ENCODE measurements around the gene BCR. TPM values are rescaled to one million over a fixed set of nuclear protein-coding genes. Genes with fewer than 3 reads are reported as not detected.

The BCR gene
- total RNA-seq, 1 donor, result 59.5 TPM

DNA sequence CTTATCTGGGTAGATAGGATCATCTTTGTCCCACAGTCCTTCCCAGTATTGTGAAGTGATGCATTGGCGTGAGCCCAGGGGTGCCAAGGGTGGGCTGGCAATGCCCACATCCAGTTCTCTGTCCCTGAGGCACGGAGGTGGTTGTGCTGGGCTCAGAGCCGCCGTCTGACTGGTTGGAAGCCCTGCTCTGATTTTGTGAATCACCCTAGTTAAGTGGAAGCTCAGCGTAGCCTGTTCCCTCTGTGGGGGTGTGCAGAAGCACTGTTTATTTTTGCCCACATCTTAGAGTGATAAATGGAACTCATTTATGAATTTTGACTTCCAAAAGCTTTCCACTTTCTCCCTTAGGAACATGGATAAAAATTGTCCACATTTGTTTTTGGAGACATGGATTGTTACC, 13.6 kb downstream of the BCR start:
- Histone ChIP-seq H3K4me1 (ENCODE audit: insufficient read depth, low read length) (no peaks in the 10 kb centered on the region), H3K4me3 (ENCODE audit: low read length) (no peak overlapping the region), H3K27me3 (ENCODE audit: insufficient read depth, low read length) (no peaks in the 10 kb centered on the region), H3K9me3 (ENCODE audit: low read depth, low read length) (no peaks in the 10 kb centered on the region)

DNA sequence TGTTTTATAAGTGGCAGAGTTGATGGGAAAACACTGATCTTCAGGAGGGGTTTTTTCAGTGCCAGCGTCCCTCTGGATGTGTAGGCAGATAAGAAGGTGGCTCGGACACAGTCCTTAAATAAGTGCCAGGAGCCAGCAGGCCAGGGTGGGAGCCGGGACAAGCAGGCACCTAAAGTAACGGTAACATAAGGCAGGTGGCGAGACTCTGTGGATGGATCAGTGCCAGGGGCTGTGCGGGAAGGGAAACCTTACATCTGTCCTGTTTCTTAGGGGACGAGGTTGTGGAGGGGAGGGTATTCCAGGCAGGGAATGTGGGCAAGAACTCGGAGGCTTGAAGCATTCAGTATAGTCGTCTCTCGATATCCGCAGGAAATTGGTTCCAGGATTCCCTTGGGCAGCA, 15.9 kb downstream of the BCR start:
- H3K27me3 ChIP-seq (ENCODE audit: insufficient read depth, low read length), result no peaks in the 10 kb centered on the region
- H3K4me3 ChIP-seq (ENCODE audit: low read length), result no peak overlapping the region
- H3K9me3 ChIP-seq (ENCODE audit: low read depth, low read length), result no peaks in the 10 kb centered on the region
- peaks cover 3% of the 10 kb centered on the region for H3K4me1 ChIP-seq (ENCODE audit: insufficient read depth, low read length)

DNA sequence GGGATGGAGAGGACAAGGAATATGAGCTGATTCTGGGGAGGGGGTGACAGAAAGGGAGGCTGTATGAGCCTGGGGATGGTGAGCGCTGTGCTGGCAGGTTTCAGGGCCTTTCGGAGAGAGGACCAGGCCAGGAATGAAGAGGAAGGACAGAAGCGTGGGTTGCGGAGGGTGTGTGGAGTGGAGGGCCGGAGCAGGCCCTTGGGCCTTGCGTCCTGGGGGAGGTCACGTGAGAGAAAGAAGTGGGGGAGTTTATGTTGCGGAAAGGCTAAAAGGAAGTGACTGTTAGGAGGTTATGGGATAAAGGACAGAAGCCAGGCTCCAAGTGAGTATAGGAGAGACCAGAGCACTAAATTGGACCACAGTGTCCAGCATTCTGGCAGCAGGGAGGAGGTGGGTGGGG, 17.5 kb downstream of the BCR start:
- H3K4me1 ChIP-seq (ENCODE audit: insufficient read depth, low read length), result peaks cover 3% of the 10 kb centered on the region
- no peak overlapping the region for H3K4me3 ChIP-seq (ENCODE audit: low read length)

DNA sequence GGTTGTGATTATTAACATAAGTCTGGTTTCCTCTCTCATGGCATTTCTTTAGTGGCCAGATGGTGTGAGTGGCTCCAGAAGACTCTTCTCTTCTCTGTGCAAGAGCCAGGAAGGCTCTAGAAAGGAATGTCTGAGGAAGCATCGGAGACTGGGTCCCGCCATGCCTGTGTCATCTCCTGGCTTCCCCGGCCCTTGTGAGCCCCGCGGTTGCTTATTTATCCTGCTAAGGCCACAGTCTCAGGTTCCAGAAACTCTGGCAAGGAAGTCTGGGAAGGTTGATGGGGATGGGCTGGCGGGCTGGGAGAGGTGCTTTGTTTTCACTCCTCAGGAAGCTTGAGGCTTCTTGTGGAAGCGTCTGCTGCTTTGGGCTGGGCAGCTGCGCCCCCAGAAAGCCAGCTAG, 18.9 kb downstream of the BCR start:
- Histone ChIP-seq H3K4me3 (ENCODE audit: low read length) (no peak overlapping the region), H3K27me3 (ENCODE audit: insufficient read depth, low read length) (no peaks in the 10 kb centered on the region), H3K9me3 (ENCODE audit: low read depth, low read length) (no peaks in the 10 kb centered on the region), H3K4me1 (ENCODE audit: insufficient read depth, low read length) (peaks cover 3% of the 10 kb centered on the region)

More for the DNA sequence above, 17.5 kb downstream of the BCR start:
- Histone ChIP-seq H3K27me3 (ENCODE audit: insufficient read depth, low read length) (no peaks in the 10 kb centered on the region), H3K9me3 (ENCODE audit: low read depth, low read length) (no peaks in the 10 kb centered on the region)

DNA sequence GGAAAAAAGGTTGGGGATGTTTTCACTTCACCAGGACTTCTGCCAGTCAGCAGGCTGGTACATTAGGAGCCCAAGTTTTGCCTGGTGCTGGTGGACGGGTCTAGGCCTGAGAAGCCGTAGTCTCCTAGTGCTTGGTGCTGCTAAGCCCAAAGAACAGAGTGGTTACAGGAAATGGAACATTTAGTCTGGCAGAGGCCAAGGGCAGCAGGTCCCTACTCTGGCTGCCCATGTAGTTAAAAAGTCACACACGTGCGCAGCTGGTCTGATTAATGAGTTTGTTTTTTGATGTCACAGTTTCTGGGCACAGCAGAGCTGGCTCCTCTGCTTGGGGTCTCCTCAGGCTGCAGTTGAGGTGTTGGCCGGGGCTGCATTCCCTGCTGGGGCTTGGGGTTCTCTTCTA, 20.6 kb downstream of the BCR start:
- Histone ChIP-seq H3K27me3 (ENCODE audit: insufficient read depth, low read length) (no peaks in the 10 kb centered on the region), H3K9me3 (ENCODE audit: low read depth, low read length) (no peaks in the 10 kb centered on the region), H3K4me1 (ENCODE audit: insufficient read depth, low read length) (peaks cover 3% of the 10 kb centered on the region), H3K4me3 (ENCODE audit: low read length) (no peak overlapping the region)

DNA sequence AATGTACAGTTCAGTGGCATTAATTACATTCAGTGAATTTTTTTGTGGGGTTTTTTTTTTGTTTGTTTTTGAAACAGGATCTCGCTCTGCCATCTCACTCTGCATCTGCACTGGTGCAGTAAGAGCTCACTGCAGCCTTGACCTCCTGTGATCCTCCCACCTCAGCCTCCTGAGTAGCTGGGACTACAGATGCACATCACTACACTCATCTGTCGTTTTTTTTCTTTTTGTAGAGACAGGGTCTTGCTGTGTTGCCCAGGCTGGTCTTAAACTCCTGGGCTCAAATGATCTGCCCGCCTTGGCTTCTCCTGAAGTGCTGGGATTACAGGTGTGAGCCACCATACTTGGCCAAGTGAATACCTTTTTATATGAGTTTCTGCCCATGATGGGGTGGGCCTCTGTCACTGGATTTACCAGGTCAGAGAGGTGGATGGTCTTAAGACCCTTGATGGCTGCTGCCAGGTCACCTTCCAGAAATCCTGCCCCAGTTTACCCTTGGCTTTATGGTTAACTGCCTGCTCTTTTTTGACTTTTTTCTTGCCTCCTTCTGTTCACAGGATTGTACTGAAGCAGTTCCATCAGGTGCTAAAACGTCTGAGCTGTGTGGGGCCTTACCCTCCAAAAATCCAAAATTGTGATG, 22.6 kb downstream of the BCR start:
- Histone ChIP-seq H3K27me3 (ENCODE audit: insufficient read depth, low read length) (no peaks in the 10 kb centered on the region), H3K9me3 (ENCODE audit: low read depth, low read length) (no peaks in the 10 kb centered on the region), H3K4me3 (ENCODE audit: low read length) (no peak overlapping the region), H3K4me1 (ENCODE audit: insufficient read depth, low read length) (peaks cover 3% of the 10 kb centered on the region)

DNA sequence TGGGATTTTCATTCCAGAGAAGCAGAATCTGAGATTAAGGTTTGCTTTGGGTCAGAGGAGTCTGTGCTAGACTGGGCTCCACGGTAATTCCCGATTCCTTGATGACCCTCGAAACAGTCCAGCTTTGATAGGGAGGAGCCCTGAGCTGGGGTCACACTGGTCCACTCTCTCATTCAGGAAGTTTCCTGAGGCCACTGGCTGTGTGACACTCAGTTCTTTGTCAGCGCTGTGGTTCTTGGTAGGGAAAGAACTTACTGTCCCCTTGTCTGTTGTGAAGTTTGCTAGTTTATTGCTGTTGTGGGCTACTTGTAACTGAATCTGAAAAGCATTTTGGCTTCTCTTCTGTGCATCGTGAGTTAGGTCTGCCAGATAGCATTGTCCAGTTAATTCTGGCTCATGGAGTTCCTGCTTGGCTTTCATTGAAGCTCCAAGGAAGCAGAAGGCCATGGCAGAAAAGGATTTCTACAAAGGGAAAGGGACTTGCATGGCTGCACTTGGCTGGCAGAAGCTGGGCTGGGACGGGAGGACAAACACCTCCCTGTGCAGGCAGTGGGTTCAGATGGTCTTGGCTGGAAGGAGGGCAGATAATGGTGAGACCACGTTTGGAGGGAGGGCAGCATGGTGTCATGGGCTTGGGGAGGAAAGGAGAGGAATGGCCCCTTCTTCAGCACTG, 23.3 kb downstream of the BCR start:
- peaks cover 3% of the 10 kb centered on the region for H3K4me1 ChIP-seq (ENCODE audit: insufficient read depth, low read length)
- no peaks in the 10 kb centered on the region for H3K9me3 ChIP-seq (ENCODE audit: low read depth, low read length)
- no peaks in the 10 kb centered on the region for H3K27me3 ChIP-seq (ENCODE audit: insufficient read depth, low read length)
- no peak overlapping the region for H3K4me3 ChIP-seq (ENCODE audit: low read length)

DNA sequence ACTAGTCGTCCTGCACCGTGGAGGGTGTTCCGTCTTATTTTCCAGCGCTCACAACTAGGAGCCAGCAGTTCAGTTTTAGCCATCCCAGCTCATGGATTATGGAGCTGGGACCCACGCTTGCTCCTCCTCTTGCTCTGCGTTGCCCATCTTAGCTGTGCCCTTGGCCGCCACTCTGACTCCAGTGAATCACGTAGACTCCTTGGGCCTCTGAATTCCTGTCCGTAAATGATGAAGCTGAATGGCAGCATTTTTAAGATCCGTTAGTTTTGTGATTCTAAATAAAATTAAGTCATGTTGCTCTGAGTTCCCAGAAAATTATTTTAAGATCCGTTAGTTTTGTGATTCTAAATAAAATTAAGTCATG, 23.8 kb downstream of the BCR start:
- H3K4me1 ChIP-seq (ENCODE audit: insufficient read depth, low read length), result peaks cover 3% of the 10 kb centered on the region
- no peak overlapping the region for H3K4me3 ChIP-seq (ENCODE audit: low read length)
- no peaks in the 10 kb centered on the region for H3K9me3 ChIP-seq (ENCODE audit: low read depth, low read length)
- no peaks in the 10 kb centered on the region for H3K27me3 ChIP-seq (ENCODE audit: insufficient read depth, low read length)

DNA sequence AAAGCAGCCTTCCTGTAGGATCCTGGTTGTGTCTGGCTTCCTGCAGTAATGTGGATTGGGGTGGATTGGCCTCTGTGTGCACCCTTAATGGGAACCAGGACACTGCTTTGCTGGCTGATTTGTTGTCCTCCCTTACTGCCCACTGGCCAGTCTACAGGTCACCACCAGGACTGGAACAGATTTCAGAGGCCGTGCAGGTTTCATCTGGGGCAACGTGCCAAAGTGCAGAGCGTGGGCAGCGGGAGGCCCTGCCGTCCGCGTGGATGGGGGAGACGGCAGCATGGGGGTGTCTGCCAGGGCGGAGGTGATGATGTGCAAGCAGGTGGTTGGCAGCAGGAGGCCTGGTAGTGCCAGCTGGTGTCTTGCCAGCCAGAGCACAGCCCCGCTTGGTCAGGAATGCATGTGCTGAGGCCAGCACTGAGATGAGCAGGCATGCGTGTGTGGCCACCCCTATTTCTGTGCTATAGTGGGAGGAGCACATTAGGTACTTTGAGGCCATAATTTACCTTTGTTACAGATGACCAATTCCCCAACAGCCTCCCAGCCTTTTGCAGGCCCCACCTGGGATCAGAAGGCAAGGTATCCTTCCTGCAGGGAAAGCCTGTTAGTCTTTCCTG, 24.3 kb downstream of the BCR start:
- Histone ChIP-seq H3K27me3 (ENCODE audit: insufficient read depth, low read length) (no peaks in the 10 kb centered on the region), H3K4me3 (ENCODE audit: low read length) (no peak overlapping the region), H3K4me1 (ENCODE audit: insufficient read depth, low read length) (peaks cover 3% of the 10 kb centered on the region), H3K9me3 (ENCODE audit: low read depth, low read length) (no peaks in the 10 kb centered on the region)

DNA sequence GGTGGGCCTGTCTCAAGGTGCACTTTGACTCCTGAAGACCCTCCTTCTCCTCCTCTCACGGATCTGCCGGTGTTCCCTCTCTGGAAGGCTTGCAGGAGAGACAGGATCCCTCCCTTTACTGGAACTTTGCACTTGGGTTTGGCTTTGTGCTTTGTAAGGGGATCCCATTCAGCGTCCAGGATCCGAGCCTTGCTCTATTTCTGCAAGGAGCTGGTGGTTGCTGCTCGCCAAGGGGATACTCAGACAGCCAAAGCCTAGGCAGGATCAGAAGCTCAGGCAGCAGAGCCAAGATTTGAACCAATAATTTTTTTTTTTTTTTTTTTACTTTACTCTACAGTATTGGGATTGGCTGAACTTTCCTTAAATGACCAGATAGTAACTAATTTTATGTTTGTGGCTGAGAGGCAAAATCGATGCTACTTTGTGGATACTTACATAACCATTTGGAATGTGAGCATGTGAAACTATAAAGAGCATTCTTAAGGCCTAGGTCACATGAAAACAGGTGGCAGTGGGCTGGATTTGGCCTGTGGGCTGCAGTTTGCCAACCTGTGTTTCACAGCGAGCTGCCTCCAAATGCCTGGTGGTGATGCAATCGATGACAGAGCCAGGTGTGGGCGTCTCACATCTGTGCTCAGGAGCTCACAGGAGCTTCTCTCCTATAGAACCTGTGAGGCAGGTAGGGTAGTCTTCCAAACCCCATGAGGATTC, 25.2 kb downstream of the BCR start:
- Histone ChIP-seq H3K4me1 (ENCODE audit: insufficient read depth, low read length) (peaks cover 3% of the 10 kb centered on the region), H3K4me3 (ENCODE audit: low read length) (no peak overlapping the region), H3K9me3 (ENCODE audit: low read depth, low read length) (no peaks in the 10 kb centered on the region), H3K27me3 (ENCODE audit: insufficient read depth, low read length) (no peaks in the 10 kb centered on the region)

DNA sequence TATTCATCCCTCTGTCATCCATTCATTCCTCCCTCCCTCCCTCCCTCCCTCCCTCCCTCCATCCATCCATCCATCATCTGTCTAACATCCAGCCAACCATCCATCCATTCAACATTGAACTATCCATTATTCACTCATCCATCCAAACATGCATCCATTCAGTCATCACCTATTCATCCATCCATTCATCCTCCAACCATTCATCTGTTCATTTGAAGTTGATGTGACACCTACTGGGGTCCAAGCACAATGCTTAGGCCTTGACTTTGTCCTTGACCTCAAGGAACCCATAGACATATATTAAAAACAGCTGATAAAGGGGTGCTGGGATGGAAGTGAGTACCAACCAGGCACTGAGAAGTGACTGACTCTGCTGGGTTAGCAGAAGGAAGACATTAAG, 26.6 kb downstream of the BCR start:
- no peaks in the 10 kb centered on the region for H3K9me3 ChIP-seq (ENCODE audit: low read depth, low read length)
- H3K27me3 ChIP-seq (ENCODE audit: insufficient read depth, low read length), result no peaks in the 10 kb centered on the region
- peaks cover 2% of the 10 kb centered on the region for H3K4me1 ChIP-seq (ENCODE audit: insufficient read depth, low read length)
- H3K4me3 ChIP-seq (ENCODE audit: low read length), result no peak overlapping the region

DNA sequence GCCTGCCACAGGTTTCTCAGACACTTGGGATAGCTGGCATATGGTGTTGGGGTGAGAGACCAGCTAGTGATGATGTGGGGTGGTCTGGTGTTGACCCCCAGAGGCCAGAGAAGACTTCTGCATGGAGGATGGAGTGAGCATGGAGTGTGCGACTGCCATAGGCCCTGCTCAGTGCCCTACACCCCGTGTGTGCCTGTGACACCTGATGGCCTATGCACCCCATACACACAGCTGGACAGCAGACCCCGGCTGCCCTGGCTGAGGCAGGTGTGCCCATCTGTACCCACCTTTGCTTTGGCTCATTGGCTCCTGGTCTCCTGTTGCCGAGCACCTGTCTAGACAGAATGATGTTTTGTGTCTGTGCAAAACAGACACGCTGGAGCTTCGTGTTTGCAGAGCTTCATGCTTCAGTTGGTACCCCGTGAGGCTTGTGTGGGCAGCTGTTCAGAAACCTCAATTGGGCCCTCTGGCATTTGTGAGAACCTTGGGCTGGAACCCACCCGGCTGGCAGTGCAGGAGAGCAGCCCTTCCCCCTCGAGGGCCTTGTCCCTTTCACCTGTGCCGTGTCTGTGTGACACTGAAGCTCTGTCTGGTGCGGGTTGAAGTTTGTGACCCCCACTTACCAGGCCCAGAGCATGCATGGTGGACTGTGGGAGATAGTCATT, 27.6 kb downstream of the BCR start:
- H3K27me3 ChIP-seq (ENCODE audit: insufficient read depth, low read length), result no peaks in the 10 kb centered on the region
- peaks cover 11% of the 10 kb centered on the region for H3K4me1 ChIP-seq (ENCODE audit: insufficient read depth, low read length)
- H3K4me3 ChIP-seq (ENCODE audit: low read length), result no peak overlapping the region
- H3K9me3 ChIP-seq (ENCODE audit: low read depth, low read length), result no peaks in the 10 kb centered on the region

DNA sequence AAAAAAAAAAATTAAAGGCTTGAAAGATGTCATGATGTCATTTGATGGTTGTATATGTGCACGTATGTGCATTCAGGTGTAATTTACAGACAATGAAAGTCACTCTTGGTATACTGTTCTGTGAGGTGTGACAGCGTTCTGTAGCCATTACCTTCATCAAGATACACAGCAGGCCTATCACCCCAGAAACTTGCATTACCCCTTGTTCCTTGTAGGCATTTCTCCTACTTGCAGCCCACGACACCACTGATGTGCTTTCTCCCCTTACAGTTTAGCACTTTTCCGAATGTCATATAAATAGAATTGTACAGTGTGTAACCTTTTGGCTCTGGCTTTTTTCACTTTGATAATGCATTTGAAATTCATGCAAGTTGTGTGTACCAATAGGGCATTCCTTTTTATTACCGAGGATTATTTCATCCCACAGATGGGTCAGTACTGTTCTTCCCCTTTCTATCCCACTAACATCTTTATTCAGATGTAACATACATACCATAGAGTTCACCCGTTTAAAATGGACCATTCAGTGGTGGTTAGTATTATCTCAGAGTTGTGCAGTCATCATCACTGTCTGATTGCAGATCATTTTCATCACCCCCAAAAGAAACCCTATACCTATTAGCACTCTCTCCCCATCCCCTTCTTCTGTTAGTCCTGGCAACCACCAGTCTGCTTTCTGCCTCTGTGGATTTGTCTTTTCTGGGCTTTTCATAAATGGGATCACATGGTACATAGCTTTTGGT, 30.3 kb downstream of the BCR start:
- peaks cover 33% of the 10 kb centered on the region for H3K4me1 ChIP-seq (ENCODE audit: insufficient read depth, low read length)

DNA sequence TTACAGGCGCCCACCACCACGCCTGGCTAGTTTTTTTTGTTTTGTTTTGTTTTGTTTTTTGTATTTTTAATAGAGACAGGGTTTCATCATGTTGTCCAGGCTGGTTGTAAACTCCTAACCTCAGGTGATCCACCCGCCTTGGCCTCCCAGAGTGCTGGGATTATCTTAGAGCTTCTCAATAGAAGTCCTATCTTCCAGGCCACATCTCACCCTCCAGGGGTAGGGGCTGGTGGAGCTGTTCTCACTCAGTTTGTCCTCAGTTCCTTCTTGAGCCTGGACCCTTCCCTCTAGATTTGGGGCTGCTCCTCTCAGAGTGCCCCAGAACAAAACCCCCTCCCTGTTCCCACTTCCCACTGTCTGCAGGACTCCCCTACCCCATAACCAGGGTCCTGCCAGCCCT, 31.3 kb downstream of the BCR start:
- H3K4me1 ChIP-seq (ENCODE audit: insufficient read depth, low read length), result peaks cover 43% of the 10 kb centered on the region

More for the DNA sequence above, 30.3 kb downstream of the BCR start:
- no peaks in the 10 kb centered on the region for H3K27me3 ChIP-seq (ENCODE audit: insufficient read depth, low read length)
- H3K4me3 ChIP-seq (ENCODE audit: low read length), result no peak overlapping the region
- no peaks in the 10 kb centered on the region for H3K9me3 ChIP-seq (ENCODE audit: low read depth, low read length)

More for the DNA sequence above, 31.3 kb downstream of the BCR start:
- no peak overlapping the region for H3K4me3 ChIP-seq (ENCODE audit: low read length)
- H3K9me3 ChIP-seq (ENCODE audit: low read depth, low read length), result no peaks in the 10 kb centered on the region
- no peaks in the 10 kb centered on the region for H3K27me3 ChIP-seq (ENCODE audit: insufficient read depth, low read length)

Data from mononuclear cell (primary cell).